SH-SY5Y (cell line): ENCODE data around the gene RSBN1L.

Experiments
- GATA2 ChIP-seq: IDR thresholded peaks from 2 replicates; pipeline ENCODE4 v1.6.1; 2011; ENCODE audit warnings: mild to moderate bottlenecking, low read depth, low read length
- GATA3 ChIP-seq: IDR thresholded peaks from 2 replicates; pipeline ENCODE4 v1.6.1; 2011; ENCODE audit warnings: low read depth, mild to moderate bottlenecking, low read length, moderate library complexity

DNA sequence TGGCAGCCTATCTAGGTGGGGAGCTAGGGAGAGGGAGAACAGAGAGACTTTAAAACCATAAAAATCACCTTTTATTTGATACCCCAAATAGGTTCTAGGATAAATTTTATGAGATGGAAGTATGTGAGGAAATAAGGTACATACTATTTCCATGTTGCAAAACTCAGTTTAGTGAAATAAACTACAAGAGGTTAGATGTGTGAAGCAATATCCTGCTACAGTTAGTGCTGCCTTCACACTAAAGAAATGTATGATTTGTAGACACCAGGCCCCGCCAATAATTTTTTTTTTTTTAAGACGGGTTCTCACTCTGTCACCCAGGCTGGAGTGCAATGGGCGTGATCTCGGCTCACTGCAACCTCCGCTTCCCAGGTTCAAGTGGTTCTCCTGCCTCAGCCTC is 34.4 kb upstream of the RSBN1L start:
- no peak for TF ChIP-seq GATA2
- no peak for TF ChIP-seq GATA3
